IMR-90 (cell line): ENCODE measurements around the gene NADSYN1. TPM values are rescaled to one million over a fixed set of nuclear protein-coding genes. Genes with fewer than 3 reads are reported as not detected.

ENCODE experiments used
- ATAC-seq: fragments of 200-7000 bp; cut with Tn5 transposase; 2 replicates; pipeline ENCODE4 v1.9.1; 2020; ENCODE audit warnings: low read depth, mild to moderate bottlenecking, moderate library complexity
- BruUV-seq: library from RNA; stranded (reverse); fragments of 400-500 nt; replicated peaks from 2 replicates; lab custom pipeline; 2021; lab: Mats Ljungman, UMichigan
- CTCF ChIA-PET: fragments of 300-600 bp; formaldehyde crosslinking; extraction: SDS; loops from one replicate; lab custom pipeline; 2021; ENCODE audit warnings: antibody characterized with exemption; lab: Yijun Ruan, JAX
- POLR2A ChIA-PET: fragments of 300-600 bp; sonication (Branson Sonifier 250); formaldehyde crosslinking; loops from one replicate; lab custom pipeline; 2022; ENCODE audit warnings: antibody characterized with exemption; ENCODE audit not compliant: unreplicated experiment; lab: Charles Lee
- DNase-seq: peaks from one replicate; pipeline ENCODE4 v3.0.0; 2013
- H2AFZ ChIP-seq: replicated peaks from 2 replicates; pipeline ENCODE3; 2013; ENCODE audit warnings: low read length, mild to moderate bottlenecking; ENCODE audit not compliant: poor library complexity
- H2AK5ac ChIP-seq: 2 replicates; pipeline ENCODE4 v1.6.1; 2013; ENCODE audit warnings: low read depth, low read length, inconsistent platforms
- H2AK9ac ChIP-seq: replicated peaks from 2 replicates; pipeline ENCODE3; 2013; ENCODE audit warnings: mild to moderate bottlenecking, low read depth, low read length, moderate library complexity; ENCODE audit not compliant: poor library complexity
- H2BK120ac ChIP-seq: 2 replicates; pipeline ENCODE4 v1.6.1; 2013; ENCODE audit warnings: low read depth, low read length, inconsistent platforms
- H2BK15ac ChIP-seq: 3 replicates; pipeline ENCODE4 v1.6.1; 2013; ENCODE audit warnings: low read depth, low read length, inconsistent platforms
- H2BK20ac ChIP-seq: 2 replicates; pipeline ENCODE4 v1.6.1; 2013; ENCODE audit warnings: low read depth, mild to moderate bottlenecking, inconsistent platforms, low read length, moderate library complexity
- H2BK5ac ChIP-seq: 2 replicates; pipeline ENCODE4 v1.6.1; 2013; ENCODE audit warnings: mild to moderate bottlenecking, low read depth, low read length, inconsistent platforms; ENCODE audit not compliant: poor library complexity, severe bottlenecking
- H3K14ac ChIP-seq: replicated peaks from 2 replicates; pipeline ENCODE4 v1.6.1; 2013; ENCODE audit warnings: low read depth, low read length, inconsistent platforms
- H3K18ac ChIP-seq: 2 replicates; pipeline ENCODE4 v1.6.1; 2013; ENCODE audit warnings: low read depth, low read length, control low read depth
- H3K23ac ChIP-seq: 2 replicates; pipeline ENCODE4 v1.6.1; 2013; ENCODE audit warnings: low read depth, low read length, inconsistent platforms
- H3K27ac ChIP-seq: 2 replicates; pipeline ENCODE4 v1.5.1; 2013; ENCODE audit warnings: mild to moderate bottlenecking, control low read depth, low read length; ENCODE audit not compliant: insufficient read depth
- H3K27me3 ChIP-seq: 2 replicates; pipeline ENCODE4 v1.6.1; 2013; ENCODE audit warnings: low read length; ENCODE audit not compliant: control insufficient read depth, insufficient read depth
- H3K36me3 ChIP-seq: 2 replicates; pipeline ENCODE4 v1.6.1; 2013; ENCODE audit warnings: low read length, mixed read lengths; ENCODE audit not compliant: control insufficient read depth, insufficient read depth
- H3K4ac ChIP-seq: 2 replicates; pipeline ENCODE4 v1.6.1; 2013; ENCODE audit warnings: low read depth, low read length, inconsistent platforms
- H3K4me1 ChIP-seq: 2 replicates; pipeline ENCODE4 v1.6.1; 2013; ENCODE audit warnings: low read length, mixed read lengths; ENCODE audit not compliant: control insufficient read depth, insufficient read depth
- H3K4me2 ChIP-seq: 2 replicates; pipeline ENCODE4 v1.6.1; 2013; ENCODE audit warnings: low read depth, mild to moderate bottlenecking, control low read depth, low read length, moderate library complexity
- H3K4me3 ChIP-seq: 2 replicates; pipeline ENCODE4 v1.5.1; 2013; ENCODE audit warnings: low read depth, mild to moderate bottlenecking, control low read depth, low read length, moderate library complexity; ENCODE audit not compliant: insufficient read depth
- H3K56ac ChIP-seq: 2 replicates; pipeline ENCODE4 v1.6.1; 2013; ENCODE audit warnings: low read length, inconsistent platforms; ENCODE audit not compliant: insufficient read depth; ENCODE audit errors: extremely low read depth
- H3K79me1 ChIP-seq, 2 experiments: 2 replicates each; pipeline ENCODE4 v1.6.1; 2013; ENCODE audit warnings: low read length in 2 of 2, inconsistent platforms in 1 of 2, low read depth in 1 of 2
- H3K9ac ChIP-seq: 2 replicates; pipeline ENCODE4 v1.6.1; 2013; ENCODE audit warnings: low read depth, low read length, control low read depth
- H3K9me1 ChIP-seq: 2 replicates; pipeline ENCODE4 v1.6.1; 2013; ENCODE audit warnings: low read length, inconsistent platforms; ENCODE audit not compliant: insufficient read depth
- H3K9me3 ChIP-seq: 2 replicates; pipeline ENCODE4 v1.6.1; 2013; ENCODE audit warnings: low read length; ENCODE audit not compliant: control insufficient read depth, insufficient read depth
- H4K20me1 ChIP-seq: 2 replicates; pipeline ENCODE4 v1.6.1; 2013; ENCODE audit warnings: low read length, inconsistent platforms; ENCODE audit not compliant: insufficient read depth
- H4K5ac ChIP-seq: 2 replicates; pipeline ENCODE4 v1.6.1; 2013; ENCODE audit warnings: mild to moderate bottlenecking, low read depth, low read length, control low read depth
- H4K8ac ChIP-seq, 2 experiments: 2 replicates each; pipeline ENCODE4 v1.6.1; 2013; ENCODE audit warnings: low read depth in 2 of 2, low read length in 2 of 2, control low read depth in 1 of 2, inconsistent platforms in 1 of 2
- H4K91ac ChIP-seq: 2 replicates; pipeline ENCODE4 v1.6.1; 2013; ENCODE audit warnings: low read depth, low read length, inconsistent platforms; ENCODE audit not compliant: insufficient read depth
- FOS ChIP-seq: fragments of 150-350 bp; IDR thresholded peaks from 2 replicates; pipeline ENCODE4 v1.6.1; 2016; ENCODE audit warnings: low read depth, low read length
- POLR2A ChIP-seq: IDR thresholded peaks from 2 replicates; pipeline ENCODE4 v1.6.1; 2012; ENCODE audit warnings: mild to moderate bottlenecking, low read depth, low read length
- WGBS, 2 experiments: methylation state at CpG; one replicate each; pipeline versions ENCODE4 v1.1.5 to v1.1.7; 2013; ENCODE audit warnings: missing lambda C conversion rate in 2 of 2; ENCODE audit not compliant: insufficient read length in 1 of 2; ENCODE audit errors: extremely low coverage in 2 of 2; 5-methylcytosine and 5-hydroxymethylcytosine counted together
- dilution Hi-C: fragments of 300-500 bp; cut with HindIII; formaldehyde crosslinking; loops from one replicate; pipeline ENCODE4 v1.14.3; 2018; ENCODE audit warnings: low sequenced_read_pairs; ENCODE audit not compliant: unreplicated experiment
- in situ Hi-C: fragments of 300-500 bp; cut with MboI; formaldehyde crosslinking; loops from 3 replicates; pipeline ENCODE4 v1.14.3; 2019; ENCODE audit warnings: low sequenced_read_pairs, inconsistent platforms, mixed read lengths
- intact Hi-C: fragments of 100-400 bp; cut with micrococcal nuclease; formaldehyde crosslinking; loops from 2 replicates; pipeline ENCODE4 v1.10.0; 2022
- polyA plus RNA-seq, 3 experiments: library from polyadenylated mRNA; depleted of rRNA; stranded (reverse); fragments of >200 nt; gene quantifications; 2 replicates each; pipeline ENCODE4 v1.2.3, GENCODE V29; 2012; ENCODE audit warnings: low replicate concordance in 1 of 3
- total RNA-seq: library from RNA; depleted of rRNA; stranded (reverse); fragments of >200 nt; gene quantifications from 2 replicates; pipeline ENCODE4 v1.2.3, GENCODE V29; 2012

NADSYN1 gene
- total and polyA plus RNA-seq, 2 of the 4 experiments (the other 2 are of a cell fraction): 69.5 to 70.4 TPM

GRCh38 chr11:71486320-71486719, 33.3 kb downstream of the NADSYN1 start:
- dilution Hi-C loops: no loop called here
- Histone ChIP-seq H3K23ac (no peak overlapping the region), H2BK120ac (no peak overlapping the region), H3K9ac (no peak overlapping the region), H3K56ac (no peak overlapping the region), H3K14ac (no peak overlapping the region), H2AK5ac (no peak overlapping the region), H3K4me2 (no peak overlapping the region), H2BK15ac (no peak overlapping the region), H3K27me3 (no peaks in the 10 kb centered on the region), H4K5ac (no peak overlapping the region), H3K4ac (no peak overlapping the region), H2AFZ (peak overlapping the region; percentile 14), H2AK9ac (no peak overlapping the region), H3K4me1 (peaks cover 11% of the 10 kb centered on the region; the same call in 1 of the 2 replicates), H3K36me3 (peaks cover 63% of the 10 kb centered on the region), H4K8ac (no peak overlapping the region), H3K18ac (no peak overlapping the region), H3K9me3 (no peaks in the 10 kb centered on the region), H2BK5ac (no peak overlapping the region), H2BK20ac (no peak overlapping the region), H3K9me1 (peaks cover 29% of the 10 kb centered on the region), H4K20me1 (no peaks in the 10 kb centered on the region; the same call in 1 of the 2 replicates), H3K4me3 (no peak overlapping the region), H4K91ac (no peak overlapping the region), H3K79me1 (peaks cover 0 to 4% of the 10 kb centered on the region in 2 experiments; a peak in 1 of 4 replicates), H3K27ac (no peak overlapping the region)
- intact Hi-C loops: no loop called here
- ChIA-PET CTCF (no interaction called here), POLR2A (no interaction called here)
- no peak for TF ChIP-seq POLR2A
- TF ChIP-seq FOS: no peak
- no peak for ATAC-seq
- WGBS, 2 experiments: 91% methylated on average over 1 of the region's 1 CpG; no CpG with 5 or more reads in 1 of the 2 experiments
- DNase-seq: no peak
- BruUV-seq: no TSS peak
- in situ Hi-C loops: no loop called here
